Right lobe of liver (tissue), 6 donors: ENCODE results near the gene ZFP64. TPM values are rescaled to one million over a fixed set of nuclear protein-coding genes. Genes with fewer than 3 reads are reported as not detected.
A peak's percentile ranks its signal among the peaks of the same experiment; 100 is the strongest.
"Not testable (repeated sequence)": the region's sequence is repeated elsewhere in the genome, so short reads cannot be mapped to it uniquely, and the experiment has no call there.

Experiments used
- ATAC-seq, 4 donors: fragments of 200-7000 bp; cut with Tn5 transposase; one replicate each; pipeline ENCODE4 v1.9.1; 2020; ENCODE audit warnings: mild to moderate bottlenecking in 4 of 4, moderate library complexity in 4 of 4
- DNase-seq, 3 donors: peaks; one replicate each; pipeline ENCODE4 v3.0.0-alpha.2; 2020
- H3K27ac ChIP-seq, 3 donors: fragments of 200-600 bp; one replicate each; pipeline ENCODE4 v1.8.0; 2022
- H3K27me3 ChIP-seq, 2 donors: fragments of 200-600 bp; one replicate each; pipeline ENCODE4 v1.8.0; 2022
- H3K36me3 ChIP-seq, 4 donors: fragments of 200-600 bp; sonication (generic) in 1 of 4; one replicate each; pipeline versions ENCODE4 v1.5.1 to v1.8.0; 2017 to 2022; ENCODE audit warnings: control low read depth in 1 of 4
- H3K4me1 ChIP-seq, 4 donors: fragments of 200-600 bp; sonication (generic) in 1 of 4; one replicate each; pipeline versions ENCODE4 v1.5.1 to v1.8.0; 2017 to 2022; ENCODE audit warnings: control low read depth in 1 of 4
- H3K4me3 ChIP-seq, 3 donors: fragments of 200-600 bp; one replicate each; pipeline ENCODE4 v1.8.0; 2022
- H3K9me3 ChIP-seq, 4 donors: fragments of 200-600 bp; sonication (generic) in 1 of 4; one replicate each; pipeline versions ENCODE4 v1.5.1 to v1.8.0; 2017 to 2022; ENCODE audit warnings: control low read depth in 1 of 4
- CTCF ChIP-seq, 4 donors: fragments of 200-600 bp in 3 of 4; fragments of 450-650 bp in 1 of 4; IDR thresholded peaks; one replicate each; pipeline versions ENCODE4 v1.5.1 to v1.8.0; 2016 to 2022; ENCODE audit warnings: antibody characterized with exemption in 4 of 4, mild to moderate bottlenecking in 2 of 4
- POLR2A ChIP-seq: fragments of 450-650 bp; IDR thresholded peaks from one replicate; pipeline ENCODE4 v1.6.1; 2017; ENCODE audit warnings: antibody characterized with exemption, mild to moderate bottlenecking
- WGBS: methylation state at CpG from one replicate; pipeline ENCODE4 v1.1.6; 2018; ENCODE audit warnings: low coverage, low lambda C conversion rate; ENCODE audit not compliant: insufficient coverage; ENCODE audit errors: missing lambda C conversion rate; 5-methylcytosine and 5-hydroxymethylcytosine counted together
- intact Hi-C, 2 donors: fragments of 100-400 bp; cut with DNase I; formaldehyde crosslinking; loops; one replicate each; pipeline versions ENCODE4 v1.11.2 to v1.14.1; 2022
- total RNA-seq, 6 experiments: library from RNA; depleted of rRNA in 2 of 6; stranded (reverse); fragments of >200 nt in 2 of 6; fragmentation: NEBNext Ultra II Directional in 3 of 6; extraction: Animal tissue kit (Norgen Biotek cat#: 25700) in 3 of 6; gene quantifications; one replicate each; pipeline versions ENCODE4 v1.1.0 to v1.2.4, GENCODE V29; 2016 to 2023
- donor health status: DM: no; HTN: yes; CAD: no.
- donor health status: DM: no; HTN: no; CAD: no.
- donor health status: DM: no; HTN: no; CAD: no.
- donor health status: DM: no; HTN: yes; CAD: no.
- donor health status: DM: no; HTN: yes; CAD: no.

ZFP64 gene
- total RNA-seq, 6 experiments from 2014 or later, result 6.0 to 11.6 (median 7.2) TPM

DNA sequence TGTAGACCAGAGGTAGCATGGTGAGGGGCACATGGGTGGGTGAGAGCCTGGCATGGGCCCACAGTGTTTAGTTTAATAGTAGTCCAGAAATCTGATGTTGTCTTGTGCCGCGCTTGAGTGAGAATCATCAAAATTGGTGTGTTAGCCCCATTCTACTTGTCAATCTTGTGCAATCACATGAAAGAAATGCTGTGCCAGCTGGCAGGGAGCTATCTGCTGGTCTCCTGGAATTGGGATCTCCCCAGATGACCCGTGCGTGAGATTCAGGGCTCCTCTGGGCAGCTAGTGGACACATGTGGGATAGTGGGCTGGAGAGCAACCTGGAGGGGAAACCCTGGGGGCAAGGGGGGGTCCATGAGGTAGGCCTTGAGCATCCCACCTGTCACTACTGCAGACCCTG is 43.5 kb upstream of the ZFP64 start:
- Histone ChIP-seq H3K27me3 (no peaks in the 10 kb centered on the region), H3K27ac (no peak overlapping the region), H3K36me3 (no peaks in the 10 kb centered on the region), H3K9me3 (no peaks in the 10 kb centered on the region), H3K4me1 (peaks cover 0 to 27% (median 6%) of the 10 kb centered on the region in 4 donors), H3K4me3 (no peak overlapping the region)
- intact Hi-C loops, result no loop called here
- peak; percentile 59 to 78 (median 75) for ATAC-seq
- WGBS, result 14% methylated on average over 2 of the region's 4 CpGs
- TF ChIP-seq POLR2A, result no peak
- TF ChIP-seq CTCF (IDR thresholded peaks at IDR 0.05), result no peak
- DNase-seq, result peak; percentile 59 to 78 (median 71)

DNA sequence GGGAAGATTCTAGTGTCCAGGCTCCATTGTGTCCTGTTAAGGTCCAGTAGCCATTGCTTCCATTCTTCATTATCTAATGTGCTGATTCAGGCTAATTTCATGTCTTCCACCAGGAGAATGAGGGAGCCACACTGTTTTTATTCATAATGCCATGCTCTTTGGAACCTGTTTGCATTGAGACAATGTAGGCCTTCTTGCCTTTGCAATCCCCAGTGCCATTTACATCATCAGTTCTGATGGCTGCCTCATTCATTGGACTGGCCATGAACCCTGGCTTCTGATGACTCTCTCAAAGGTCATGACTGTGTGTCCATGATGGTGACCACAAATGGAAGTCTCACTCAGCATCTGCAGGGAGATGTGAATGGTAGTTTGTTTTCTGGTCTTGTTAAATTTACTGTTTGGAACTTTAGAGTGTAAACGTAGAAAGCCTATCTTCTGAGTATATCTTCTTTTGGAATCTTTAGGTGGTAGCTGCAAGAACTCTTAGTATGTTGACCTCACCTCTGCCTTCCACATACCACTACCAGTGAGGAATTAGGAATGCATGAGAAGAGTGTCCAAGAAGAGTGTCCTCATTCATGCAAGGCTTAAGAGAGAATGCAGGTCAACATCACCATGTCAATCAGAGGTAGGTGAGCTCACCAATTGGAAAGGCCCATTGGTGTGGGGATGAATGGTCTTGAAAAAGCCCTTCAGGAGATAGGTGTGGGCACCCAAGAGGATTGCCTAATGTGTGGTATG is 42.9 kb upstream of the ZFP64 start:
- 33% methylated on average over 1 of the region's 1 CpG for WGBS
- peaks cover 0 to 28% (median 6%) of the 10 kb centered on the region in 4 donors for H3K4me1 ChIP-seq
- H3K4me3 ChIP-seq, result no peak overlapping the region
- intact Hi-C loops, result no loop called here
- peak in 1 of 4 donors; percentile 6 for ATAC-seq
- H3K9me3 ChIP-seq, result no peaks in the 10 kb centered on the region
- no peak overlapping the region for H3K27ac ChIP-seq
- TF ChIP-seq CTCF (IDR thresholded peaks at IDR 0.05), result no peak
- TF ChIP-seq POLR2A, result no peak
- DNase-seq, result no peak
- H3K36me3 ChIP-seq, result no peaks in the 10 kb centered on the region
- H3K27me3 ChIP-seq, result no peaks in the 10 kb centered on the region

GRCh38 chr20:52231230-52231746 is 39.7 kb upstream of the ZFP64 start:
- Histone ChIP-seq H3K9me3 (no peaks in the 10 kb centered on the region), H3K27ac (peak overlapping the region in 2 of 3 donors; percentile 44 to 57), H3K27me3 (no peaks in the 10 kb centered on the region), H3K4me1 (peaks cover 0 to 28% (median 6%) of the 10 kb centered on the region in 4 donors), H3K36me3 (no peaks in the 10 kb centered on the region), H3K4me3 (no peak overlapping the region)
- TF ChIP-seq POLR2A, result no peak
- no peak for TF ChIP-seq CTCF (IDR thresholded peaks at IDR 0.05)
- ATAC-seq, result peak; percentile 85 to 93 (median 88)
- intact Hi-C loops, result no loop called here
- no peak for DNase-seq

- no peak overlapping the region for H3K4me3 ChIP-seq
- DNase-seq (no peak), ATAC-seq (peak in 1 of 4 donors; percentile 8)
- TF ChIP-seq POLR2A (no peak), CTCF (IDR thresholded peaks at IDR 0.05) (no peak)
- peak overlapping the region in 2 of 3 donors; percentile 47 to 57 for H3K27ac ChIP-seq
- H3K9me3 ChIP-seq, result no peaks in the 10 kb centered on the region
- peaks cover 0 to 27% (median 5%) of the 10 kb centered on the region in 4 donors for H3K4me1 ChIP-seq
- H3K27me3 ChIP-seq, result no peaks in the 10 kb centered on the region
- intact Hi-C loops, result no loop called here
- H3K36me3 ChIP-seq, result no peaks in the 10 kb centered on the region
- WGBS, result 42% methylated on average over 3 of the region's 3 CpGs
These were observed 38.8 kb upstream of the ZFP64 start for GRCh38 chr20:52230409-52230808.

DNA sequence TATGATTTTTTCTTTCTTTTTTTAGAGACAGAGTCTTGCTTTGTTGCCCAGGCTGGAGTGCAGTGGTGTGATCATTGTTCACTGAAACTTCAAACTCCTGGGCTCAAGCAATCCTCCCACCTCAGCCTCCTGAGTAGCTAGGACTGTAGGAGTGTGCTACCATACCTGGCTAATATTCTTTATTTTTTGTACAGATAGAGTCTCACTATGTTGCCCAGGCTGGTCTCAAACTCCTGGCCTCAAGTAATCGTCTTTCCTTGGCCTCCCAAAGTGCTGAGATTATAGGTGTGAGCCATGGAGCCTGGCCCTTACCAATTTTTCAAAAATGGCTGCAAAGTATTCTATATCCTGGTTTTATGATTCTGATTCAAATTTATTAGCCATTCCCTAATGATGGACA is 37.8 kb upstream of the ZFP64 start:
- H3K9me3 ChIP-seq, intact Hi-C loops, ATAC-seq, H3K27me3 ChIP-seq, H3K4me3 ChIP-seq, H3K36me3 ChIP-seq, DNase-seq, H3K27ac ChIP-seq: not testable (repeated sequence)
- 78% methylated on average over 1 of the region's 1 CpG for WGBS
- H3K4me1 ChIP-seq, result peaks cover 0 to 19% (median 3%) of the 10 kb centered on the region in 4 donors
